Astrocyte (in vitro differentiated cells and primary cell): Measurements from ENCODE around the gene CDH22.

Experiments
- EZH2 ChIP-seq: IDR thresholded peaks from 2 replicates; pipeline ENCODE4 v1.6.1; 2012; ENCODE audit warnings: mild to moderate bottlenecking, low read length, inconsistent platforms; ENCODE audit not compliant: insufficient read depth
- TF ChIP-seq, protein P1 (sequence below): IDR thresholded peaks from 2 replicates; pipeline ENCODE4 v1.5.1; 2011; ENCODE audit warnings: low read depth, mild to moderate bottlenecking, inconsistent platforms, low read length, moderate library complexity; ENCODE audit not compliant: insufficient read depth

- TF ChIP-seq EZH2 = no peak
- TF ChIP-seq, protein P1, sequence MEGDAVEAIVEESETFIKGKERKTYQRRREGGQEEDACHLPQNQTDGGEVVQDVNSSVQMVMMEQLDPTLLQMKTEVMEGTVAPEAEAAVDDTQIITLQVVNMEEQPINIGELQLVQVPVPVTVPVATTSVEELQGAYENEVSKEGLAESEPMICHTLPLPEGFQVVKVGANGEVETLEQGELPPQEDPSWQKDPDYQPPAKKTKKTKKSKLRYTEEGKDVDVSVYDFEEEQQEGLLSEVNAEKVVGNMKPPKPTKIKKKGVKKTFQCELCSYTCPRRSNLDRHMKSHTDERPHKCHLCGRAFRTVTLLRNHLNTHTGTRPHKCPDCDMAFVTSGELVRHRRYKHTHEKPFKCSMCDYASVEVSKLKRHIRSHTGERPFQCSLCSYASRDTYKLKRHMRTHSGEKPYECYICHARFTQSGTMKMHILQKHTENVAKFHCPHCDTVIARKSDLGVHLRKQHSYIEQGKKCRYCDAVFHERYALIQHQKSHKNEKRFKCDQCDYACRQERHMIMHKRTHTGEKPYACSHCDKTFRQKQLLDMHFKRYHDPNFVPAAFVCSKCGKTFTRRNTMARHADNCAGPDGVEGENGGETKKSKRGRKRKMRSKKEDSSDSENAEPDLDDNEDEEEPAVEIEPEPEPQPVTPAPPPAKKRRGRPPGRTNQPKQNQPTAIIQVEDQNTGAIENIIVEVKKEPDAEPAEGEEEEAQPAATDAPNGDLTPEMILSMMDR = no peak
Measured at GRCh38 chr20:46156065-46156464, 152.2 kb downstream of the CDH22 start.
